DOHH2 (cell line): ENCODE measurements around the gene MTFP1.

Source experiments
- H3F3A ChIP-seq: fragments of 200-600 bp; sonication (generic), shearing (Covaris generic); 2 replicates; pipeline ENCODE4 v1.6.0; 2016; ENCODE audit warnings: antibody characterized with exemption, mild to moderate bottlenecking; ENCODE audit not compliant: control insufficient read depth, insufficient read depth
- H3K27ac ChIP-seq: fragments of 200-600 bp; sonication (generic); 2 replicates; pipeline ENCODE4 v1.5.1; 2014; ENCODE audit warnings: low read depth, mild to moderate bottlenecking, low read length, moderate library complexity
- H3K27me3 ChIP-seq: fragments of 200-600 bp; sonication (generic); 2 replicates; pipeline ENCODE4 v1.6.1; 2014; ENCODE audit warnings: mild to moderate bottlenecking, low read length, mixed read lengths; ENCODE audit not compliant: control insufficient read depth
- H3K36me3 ChIP-seq: fragments of 200-600 bp; sonication (generic); 2 replicates; pipeline ENCODE4 v1.6.1; 2014; ENCODE audit warnings: mild to moderate bottlenecking, low read length, moderate library complexity, mixed read lengths; ENCODE audit not compliant: control insufficient read depth
- H3K4me1 ChIP-seq: fragments of 200-600 bp; sonication (generic); 2 replicates; pipeline ENCODE4 v1.6.1; 2014; ENCODE audit warnings: mild to moderate bottlenecking, low read length, mixed read lengths; ENCODE audit not compliant: control insufficient read depth
- H3K4me2 ChIP-seq: fragments of 200-600 bp; sonication (generic); 2 replicates; pipeline ENCODE4 v1.6.0; 2014; ENCODE audit warnings: mild to moderate bottlenecking, low read length, moderate library complexity
- H3K4me3 ChIP-seq: fragments of 200-600 bp; sonication (generic); 2 replicates; pipeline ENCODE4 v1.5.1; 2014; ENCODE audit warnings: mild to moderate bottlenecking, low read length, mixed read lengths
- H3K79me2 ChIP-seq: fragments of 200-600 bp; sonication (generic); 2 replicates; pipeline ENCODE4 v1.6.1; 2014; ENCODE audit warnings: mild to moderate bottlenecking, low read length, mixed read lengths; ENCODE audit not compliant: control insufficient read depth
- H3K9me2 ChIP-seq: fragments of 200-600 bp; sonication (generic); replicated peaks from 2 replicates; pipeline ENCODE4 v1.6.1; 2014; ENCODE audit warnings: mild to moderate bottlenecking, low read length, mixed read lengths; ENCODE audit not compliant: control insufficient read depth
- H3K9me3 ChIP-seq: fragments of 200-600 bp; sonication (generic); 2 replicates; pipeline ENCODE4 v1.6.1; 2014; ENCODE audit warnings: antibody characterized with exemption, low read length, mixed read lengths; ENCODE audit not compliant: control insufficient read depth, insufficient read depth
- H4K20me1 ChIP-seq: fragments of 200-600 bp; sonication (generic); 2 replicates; pipeline ENCODE4 v1.6.0; 2014; ENCODE audit warnings: low read depth, mild to moderate bottlenecking, antibody characterized with exemption, low read length, moderate library complexity; ENCODE audit not compliant: control insufficient read depth, insufficient read depth
- CTCF ChIP-seq: fragments of 200-600 bp; sonication (generic); IDR thresholded peaks from one replicate; pipeline ENCODE4 v1.5.1; 2014; ENCODE audit warnings: antibody characterized with exemption, mild to moderate bottlenecking, low read depth, low read length; ENCODE audit not compliant: poor library complexity, severe bottlenecking
- EZH2phosphoT487 ChIP-seq: fragments of 200-600 bp; sonication (generic); IDR thresholded peaks from 2 replicates; pipeline ENCODE4 v1.6.1; 2017; ENCODE audit warnings: borderline replicate concordance, mild to moderate bottlenecking, antibody characterized with exemption, low read length, moderate library complexity, mixed read lengths

The MTFP1 gene

DNA sequence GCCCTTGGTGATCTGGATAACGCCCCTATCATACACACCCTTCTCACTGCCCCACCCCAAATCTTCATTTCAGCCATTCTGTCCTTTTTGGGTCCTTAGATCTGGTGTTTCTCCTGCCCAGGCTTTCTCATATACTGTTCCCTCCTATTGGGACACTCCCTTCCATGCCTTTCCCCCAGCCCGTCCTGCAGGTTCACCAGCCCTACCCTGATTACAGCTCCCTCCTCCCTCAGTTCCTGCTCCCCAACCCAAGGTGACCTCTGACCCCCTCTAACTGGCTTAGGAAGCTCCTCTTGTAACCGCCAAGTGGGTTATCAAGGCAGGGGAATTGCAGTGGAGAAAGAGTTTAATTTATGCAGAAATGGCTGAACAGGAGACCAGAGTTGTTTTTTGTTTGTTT lies 13.0 kb downstream of the MTFP1 start:
- Histone ChIP-seq H3K27ac (no peak overlapping the region), H3K9me2 (no peaks in the 10 kb centered on the region), H3K9me3 (peaks cover 4% of the 10 kb centered on the region; the same call in 1 of the 2 replicates), H3K4me1 (peaks cover 41% of the 10 kb centered on the region), H3K27me3 (no peaks in the 10 kb centered on the region), H3F3A (peaks cover 6% of the 10 kb centered on the region; the same call in 1 of the 2 replicates), H3K79me2 (no peaks in the 10 kb centered on the region), H3K4me2 (no peak overlapping the region), H3K36me3 (peaks cover 11% of the 10 kb centered on the region), H4K20me1 (no peaks in the 10 kb centered on the region), H3K4me3 (no peak overlapping the region)
- TF ChIP-seq CTCF, result no peak
- TF ChIP-seq EZH2phosphoT487, result no peak

DNA sequence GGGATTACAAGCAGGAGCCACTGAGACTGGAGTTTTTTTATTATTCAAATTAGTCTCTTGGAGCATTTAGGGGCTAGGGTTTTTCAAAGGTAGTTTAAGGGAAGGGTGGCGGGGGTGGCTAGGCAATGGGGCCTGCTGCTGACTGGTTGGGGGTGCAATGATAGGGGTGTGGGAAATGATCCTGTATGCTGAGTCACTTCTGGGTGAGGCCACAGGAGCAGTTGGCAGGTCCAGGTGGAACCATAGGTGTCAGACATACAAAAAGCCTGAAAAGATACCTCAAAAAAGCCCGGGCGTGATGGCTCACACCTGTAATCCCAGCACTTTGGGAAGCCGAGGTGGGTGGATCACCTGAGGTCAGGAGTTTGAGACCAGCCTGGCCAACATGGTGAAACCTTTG lies 13.7 kb downstream of the MTFP1 start:
- H4K20me1 ChIP-seq, result no peaks in the 10 kb centered on the region
- no peaks in the 10 kb centered on the region for H3K79me2 ChIP-seq
- H3K4me3 ChIP-seq, result no peak overlapping the region
- no peaks in the 10 kb centered on the region for H3K27me3 ChIP-seq
- H3F3A ChIP-seq, result peaks cover 6% of the 10 kb centered on the region; the same call in 1 of the 2 replicates
- peaks cover 4% of the 10 kb centered on the region; the same call in 1 of the 2 replicates for H3K9me3 ChIP-seq
- no peak for TF ChIP-seq EZH2phosphoT487
- TF ChIP-seq CTCF, result no peak
- H3K36me3 ChIP-seq, result peaks cover 9% of the 10 kb centered on the region
- no peak overlapping the region for H3K27ac ChIP-seq
- peaks cover 38% of the 10 kb centered on the region for H3K4me1 ChIP-seq
- H3K9me2 ChIP-seq, result no peaks in the 10 kb centered on the region
- no peak overlapping the region for H3K4me2 ChIP-seq

- Histone ChIP-seq H3K4me1 (peaks cover 37% of the 10 kb centered on the region), H4K20me1 (no peaks in the 10 kb centered on the region), H3K9me3 (peaks cover 4% of the 10 kb centered on the region; the same call in 1 of the 2 replicates), H3K79me2 (no peaks in the 10 kb centered on the region), H3K9me2 (no peaks in the 10 kb centered on the region), H3K27ac (no peak overlapping the region), H3K36me3 (peaks cover 4% of the 10 kb centered on the region; the same call in 1 of the 2 replicates), H3K4me3 (no peak overlapping the region), H3K4me2 (no peak overlapping the region), H3K27me3 (no peaks in the 10 kb centered on the region), H3F3A (peaks cover 6% of the 10 kb centered on the region; the same call in 1 of the 2 replicates)
- no peak for TF ChIP-seq EZH2phosphoT487
- TF ChIP-seq CTCF, result no peak
These were observed 14.3 kb downstream of the MTFP1 start for GRCh38 chr22:30439836-30440235.
